NOMO-1 treated with dmso at 0.1 percent for 144 hours (cell line): ENCODE results near the gene SPATA25.

Experiments used
- DNase-seq: peaks from one replicate; lab custom pipeline; 2025; ENCODE audit not compliant: unreplicated experiment; lab: John Stamatoyannopoulos, UW

Gene SPATA25

DNA sequence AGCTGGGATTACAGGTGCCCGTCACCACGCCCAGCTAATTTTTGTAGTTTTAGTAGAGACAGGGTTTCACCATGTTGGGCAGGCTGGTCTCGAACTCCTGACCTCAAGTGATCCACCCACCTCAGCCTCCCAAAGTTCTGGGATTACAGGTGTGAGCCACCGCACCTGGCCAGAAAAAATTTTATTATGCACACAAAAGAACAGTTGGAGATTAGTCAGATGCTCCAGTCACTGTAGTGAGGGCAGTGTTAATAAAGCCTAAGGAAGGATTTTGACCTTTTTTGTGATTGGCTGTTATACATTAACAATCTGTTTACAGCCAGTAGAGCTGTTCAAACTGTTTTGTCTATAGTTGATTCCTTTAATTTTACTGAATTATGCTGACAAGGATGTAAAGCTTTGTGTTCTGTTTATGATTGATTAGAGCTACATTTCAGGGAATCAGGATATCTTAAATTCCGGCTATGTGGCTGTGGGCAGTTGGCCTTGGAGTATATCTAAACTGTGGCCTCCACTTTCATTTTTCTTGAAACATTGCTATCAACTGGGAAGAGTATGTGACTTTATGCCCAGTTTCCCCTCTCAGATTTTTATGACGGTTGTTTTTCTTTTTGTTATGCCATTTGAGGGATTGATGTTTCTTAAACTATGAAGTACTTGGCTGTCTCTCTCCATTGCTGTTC lies 20.1 kb downstream of the SPATA25 start:
- no peak for DNase-seq

GRCh38 chr20:45866454-45866853 lies 21.0 kb downstream of the SPATA25 start:
- no peak for DNase-seq

DNA sequence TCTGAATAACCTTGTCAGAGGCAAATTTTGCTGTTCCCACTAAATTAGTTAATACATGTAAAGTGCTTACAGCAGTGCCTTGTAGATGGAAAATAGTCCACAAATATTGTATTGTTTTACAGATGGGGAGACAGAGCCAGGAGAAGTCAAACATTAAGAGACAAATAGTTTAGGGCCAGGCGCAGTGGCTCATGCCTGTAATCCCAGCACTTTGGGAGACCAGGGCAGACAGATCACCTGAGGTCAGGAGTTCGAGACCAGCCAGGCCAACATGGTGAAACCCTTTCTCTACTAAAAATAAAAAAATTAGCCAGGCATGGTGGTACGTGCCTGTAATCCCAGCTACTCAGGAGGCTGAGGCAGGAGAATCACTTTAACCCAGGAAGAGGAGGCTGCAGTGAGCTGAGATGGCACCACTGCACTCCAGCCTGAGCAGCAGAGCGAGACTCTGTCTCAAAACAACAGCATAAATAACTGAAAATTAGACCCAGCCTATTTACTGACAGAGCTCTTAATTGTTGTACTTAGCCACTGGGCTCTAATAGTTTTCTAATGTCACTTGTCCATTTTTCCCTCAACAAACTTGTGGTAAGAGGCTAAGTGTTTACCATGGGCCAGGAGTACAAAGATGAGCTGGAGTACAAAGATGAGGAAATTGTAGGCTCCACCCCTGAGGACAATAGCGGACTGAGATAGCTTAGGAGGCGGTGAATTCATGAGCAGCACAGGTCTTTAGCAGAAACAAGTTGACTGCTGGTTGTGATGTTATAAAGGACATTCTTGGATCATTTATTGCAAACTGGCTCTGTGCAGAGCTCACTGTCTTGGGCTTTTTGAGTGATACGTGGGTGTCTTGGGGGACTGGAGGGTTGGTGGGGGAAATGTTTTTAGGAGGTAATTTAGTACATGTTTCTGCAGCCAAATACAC lies 23.6 kb downstream of the SPATA25 start:
- no peak for DNase-seq

- DNase-seq, result no peak
Observed at GRCh38 chr20:45861221-45862075, 26.0 kb downstream of the SPATA25 start.

GRCh38 chr20:45860560-45861220 lies 26.7 kb downstream of the SPATA25 start:
- DNase-seq, result no peak

DNA sequence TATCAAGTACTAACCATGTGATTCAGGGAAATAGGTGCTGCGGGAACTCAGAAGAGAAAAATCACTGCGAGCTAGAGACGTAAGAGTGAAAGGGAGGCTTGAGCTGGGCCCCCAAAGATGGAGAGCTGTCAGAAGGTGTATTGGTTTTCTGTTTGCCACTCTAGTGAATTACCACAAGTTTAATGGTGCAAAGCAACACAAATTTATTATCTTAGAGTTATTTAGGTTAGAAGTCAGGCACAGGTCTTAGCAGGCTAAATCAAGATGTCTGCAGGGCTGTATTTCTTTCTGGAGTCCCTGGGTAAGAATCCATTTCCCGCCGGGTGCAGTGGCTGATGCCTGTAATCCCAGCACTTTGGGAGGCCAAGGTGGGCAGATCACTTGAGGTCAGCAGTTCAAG lies 27.5 kb downstream of the SPATA25 start:
- no peak for DNase-seq

GRCh38 chr20:45857882-45858216 lies 29.6 kb downstream of the SPATA25 start:
- peak; percentile 38 for DNase-seq

DNA sequence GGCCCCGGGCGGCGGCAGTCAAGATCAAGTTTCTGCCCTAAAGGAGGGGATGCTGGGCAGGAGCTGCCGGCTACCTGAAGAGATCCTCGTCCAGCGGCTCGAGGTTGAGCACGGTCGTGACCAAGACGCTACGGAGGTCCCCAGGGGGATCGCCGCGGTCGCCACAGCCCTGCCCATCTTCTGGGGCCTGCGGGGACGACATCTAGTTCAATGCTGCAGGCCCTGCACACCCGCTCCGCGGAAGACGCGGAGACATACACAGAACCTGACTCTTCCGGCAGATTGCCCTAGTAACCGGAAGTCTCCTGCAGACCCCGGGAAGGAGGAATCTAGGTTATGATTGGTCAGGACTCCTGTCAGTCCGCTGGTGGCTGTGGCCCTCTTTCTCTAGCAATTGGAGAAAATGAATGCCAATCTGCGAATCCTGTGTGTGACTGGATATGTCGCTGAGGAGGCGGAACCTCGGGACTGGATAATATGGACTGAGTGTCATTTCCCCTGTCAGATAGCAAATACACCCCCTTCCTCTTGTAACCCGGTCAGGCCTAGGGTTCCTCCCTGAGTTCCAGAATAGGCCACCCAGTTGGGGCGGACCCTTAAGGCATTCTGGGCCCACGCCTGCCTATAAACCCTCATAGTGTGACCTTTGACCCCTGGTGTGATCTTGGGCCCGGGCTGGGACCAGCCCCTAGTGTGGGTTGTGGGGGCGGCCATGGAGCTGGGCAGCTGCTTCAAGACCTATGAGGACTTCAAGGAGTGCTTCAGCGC lies 30.1 kb downstream of the SPATA25 start, which contains the start of the genes ACOT8 and ZSWIM3:
ACOT8 (minus strand) TSS at position 279 of the 768 bp plus-strand sequence; CDS start at position 202, 77 bp downstream.
ZSWIM3 (plus strand) TSS at position 501 of the 768 bp plus-strand sequence; CDS start at position 713, 212 bp downstream.
- DNase-seq, result peak; percentile 99

- DNase-seq, result no peak
Observed at GRCh38 chr20:45853484-45853883, 33.9 kb downstream of the SPATA25 start.

GRCh38 chr20:45852326-45852725 lies 35.1 kb downstream of the SPATA25 start:
- DNase-seq, result no peak

DNA sequence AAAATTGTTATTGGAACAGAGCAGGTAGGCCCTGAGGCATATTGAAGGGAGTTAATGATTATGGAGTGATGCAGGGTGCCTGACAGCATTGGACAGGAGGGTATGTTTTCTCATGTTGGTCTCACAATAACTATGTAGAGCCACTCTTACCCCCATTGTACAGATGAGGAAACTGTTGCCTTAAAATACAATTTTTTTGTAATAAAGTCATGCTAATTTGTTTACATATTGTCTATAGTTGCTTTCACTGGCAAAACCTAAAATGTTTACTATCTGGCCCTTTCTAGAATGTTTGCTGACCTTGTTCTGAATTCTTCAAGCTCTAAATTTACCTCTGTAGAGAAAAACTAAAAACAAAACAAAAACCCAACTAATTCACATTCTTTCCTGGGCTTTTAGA lies 35.9 kb downstream of the SPATA25 start:
- no peak for DNase-seq

DNA sequence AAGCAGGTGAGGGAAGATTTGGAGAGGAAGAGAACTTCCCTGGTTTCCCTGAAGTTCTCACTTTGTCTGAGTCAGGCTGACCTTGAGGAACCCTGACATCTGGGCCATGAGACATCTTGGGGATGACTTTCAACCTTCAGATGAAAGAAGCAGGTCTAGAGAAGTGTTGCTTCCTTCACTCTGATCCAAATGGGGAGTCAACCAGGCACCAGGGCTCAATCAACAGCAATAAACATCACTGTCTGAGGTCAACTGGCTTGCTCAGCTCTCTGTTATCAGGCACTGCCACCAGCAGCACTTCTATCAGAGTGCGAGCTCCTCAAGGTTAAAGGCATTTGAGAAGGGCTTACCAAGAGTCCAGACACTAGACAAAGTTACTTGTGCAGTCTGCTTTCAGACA lies 36.5 kb downstream of the SPATA25 start:
- no peak for DNase-seq

DNA sequence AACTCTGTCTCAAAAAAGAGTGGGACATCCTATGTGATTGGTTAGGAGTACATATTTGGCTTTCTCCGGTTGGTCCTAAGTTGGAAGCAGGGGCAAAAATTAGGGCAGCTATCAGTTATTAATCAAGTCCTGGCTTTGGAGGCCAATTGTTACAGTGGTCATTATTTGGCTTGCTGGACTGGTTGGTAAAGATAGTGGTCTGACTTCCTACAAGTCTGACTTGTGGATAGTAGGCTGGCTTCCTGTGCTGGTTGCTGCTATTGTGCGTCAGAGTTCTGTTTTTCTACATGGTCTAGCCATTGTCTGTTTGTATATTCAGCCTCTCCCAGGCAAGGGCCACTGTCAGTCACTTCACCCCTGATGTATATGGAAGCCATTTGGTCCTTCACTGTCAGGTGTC lies 37.2 kb downstream of the SPATA25 start:
- DNase-seq, result no peak

GRCh38 chr20:45848969-45849582 lies 38.3 kb downstream of the SPATA25 start:
- DNase-seq, result no peak

GRCh38 chr20:45848421-45848820 lies 39.0 kb downstream of the SPATA25 start:
- DNase-seq, result no peak

DNA sequence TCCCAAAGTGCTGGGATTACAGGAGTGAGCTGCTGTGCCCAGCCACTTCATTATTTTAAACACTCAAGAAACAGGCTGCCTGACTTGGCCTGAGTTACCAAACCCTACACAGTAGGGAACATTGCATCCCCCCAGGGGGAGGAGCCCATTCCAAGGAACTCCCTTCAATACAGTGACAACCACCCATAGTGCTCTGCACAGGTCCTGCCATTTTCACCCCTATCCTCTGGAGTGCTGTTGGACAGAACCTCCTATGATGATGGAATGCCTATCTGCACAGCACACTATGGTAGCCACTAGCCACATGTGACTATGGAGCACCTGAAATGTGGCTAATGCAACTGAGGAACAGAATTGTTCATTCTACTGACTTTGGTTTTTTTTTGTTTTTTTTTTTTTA lies 42.0 kb downstream of the SPATA25 start:
- no peak for DNase-seq

- no peak for DNase-seq
Observed at GRCh38 chr20:45843506-45843905, 43.9 kb downstream of the SPATA25 start.

DNA sequence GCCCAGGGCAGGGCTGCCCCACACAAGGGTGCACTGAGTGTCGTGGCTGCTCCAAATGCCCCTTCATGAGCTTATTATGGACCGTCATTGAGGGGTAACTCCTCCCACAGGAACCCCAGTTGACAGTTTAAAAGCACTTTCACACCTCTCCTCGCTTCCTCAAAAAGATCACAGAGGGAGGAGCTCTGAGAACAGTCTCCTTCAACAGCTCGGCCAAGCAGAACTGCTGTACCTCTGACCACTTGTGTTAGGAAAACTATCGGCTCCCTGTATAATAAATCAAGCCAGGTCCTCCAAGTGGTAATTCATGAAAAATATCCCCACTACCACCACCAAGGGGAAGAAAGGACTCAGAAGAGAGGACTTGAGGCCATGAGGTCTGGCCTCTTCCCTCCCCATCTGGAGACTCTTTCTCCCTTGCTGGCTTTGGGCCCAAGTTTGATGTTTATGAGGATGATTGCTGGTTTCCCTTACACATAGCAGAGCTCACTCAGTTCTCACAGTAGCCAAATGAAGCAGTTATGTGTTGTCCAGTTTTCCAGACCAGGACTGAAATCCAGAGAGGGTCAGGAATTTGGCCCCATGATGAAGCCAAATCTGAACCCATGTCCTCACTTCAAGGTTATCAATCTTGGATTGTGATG lies 45.1 kb downstream of the SPATA25 start:
- DNase-seq, result peak; percentile 80
